ENCODE data around the gene STYXL1.

STYXL1 gene

DNA sequence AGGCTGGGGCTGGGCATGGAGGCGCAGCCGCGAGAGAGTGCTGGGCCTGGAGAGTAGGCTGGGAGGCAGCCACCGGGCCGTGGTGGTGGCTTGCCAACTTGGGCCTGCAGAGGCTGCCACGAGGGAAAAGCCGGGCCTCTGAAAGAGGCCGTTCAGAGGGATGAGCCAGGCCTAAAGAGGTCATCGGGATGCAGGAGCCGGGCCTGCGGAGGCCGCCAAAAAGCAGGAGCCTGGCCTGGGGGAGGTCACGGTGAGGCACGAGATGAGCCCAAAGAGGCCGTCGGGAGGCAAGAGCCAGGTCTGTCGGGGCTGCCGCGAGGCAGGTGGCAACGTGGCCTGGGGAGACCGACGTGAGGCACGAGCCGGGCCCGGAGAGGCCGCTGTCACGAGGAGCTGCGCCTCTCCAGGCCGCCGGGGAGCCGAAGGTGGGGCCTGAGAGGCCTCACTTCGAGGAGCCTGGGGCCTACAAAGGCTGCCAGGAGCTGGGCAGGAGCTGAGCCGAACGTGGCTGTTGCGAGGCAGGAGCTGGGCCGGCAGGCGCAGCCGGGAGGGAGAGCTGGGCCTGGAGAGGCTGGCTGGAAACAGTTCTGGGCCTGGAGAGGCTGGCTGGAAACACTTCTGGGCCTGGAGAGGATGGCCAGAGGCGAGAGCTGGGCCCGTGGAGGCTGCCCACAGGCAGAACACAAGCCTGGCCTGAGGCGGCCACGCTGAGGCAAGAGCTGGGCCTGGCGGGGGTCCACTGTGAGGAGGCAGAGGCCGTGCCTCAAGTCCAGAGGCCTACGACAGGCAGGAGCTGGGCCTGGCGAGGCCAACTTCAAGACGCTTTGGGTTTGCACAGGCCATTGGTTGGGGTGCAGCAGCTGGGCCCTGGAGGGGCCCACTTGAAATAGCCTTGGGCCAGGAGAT is 24.7 kb upstream of the STYXL1 start:
- no peak for TF ChIP-seq CTCF (IDR thresholded peaks at IDR 0.05; ENCODE audit: borderline replicate concordance, insufficient read depth, low read depth, low read length)
- no peak overlapping the region for H3K4me3 ChIP-seq (ENCODE audit: low read depth, low read length)

DNA sequence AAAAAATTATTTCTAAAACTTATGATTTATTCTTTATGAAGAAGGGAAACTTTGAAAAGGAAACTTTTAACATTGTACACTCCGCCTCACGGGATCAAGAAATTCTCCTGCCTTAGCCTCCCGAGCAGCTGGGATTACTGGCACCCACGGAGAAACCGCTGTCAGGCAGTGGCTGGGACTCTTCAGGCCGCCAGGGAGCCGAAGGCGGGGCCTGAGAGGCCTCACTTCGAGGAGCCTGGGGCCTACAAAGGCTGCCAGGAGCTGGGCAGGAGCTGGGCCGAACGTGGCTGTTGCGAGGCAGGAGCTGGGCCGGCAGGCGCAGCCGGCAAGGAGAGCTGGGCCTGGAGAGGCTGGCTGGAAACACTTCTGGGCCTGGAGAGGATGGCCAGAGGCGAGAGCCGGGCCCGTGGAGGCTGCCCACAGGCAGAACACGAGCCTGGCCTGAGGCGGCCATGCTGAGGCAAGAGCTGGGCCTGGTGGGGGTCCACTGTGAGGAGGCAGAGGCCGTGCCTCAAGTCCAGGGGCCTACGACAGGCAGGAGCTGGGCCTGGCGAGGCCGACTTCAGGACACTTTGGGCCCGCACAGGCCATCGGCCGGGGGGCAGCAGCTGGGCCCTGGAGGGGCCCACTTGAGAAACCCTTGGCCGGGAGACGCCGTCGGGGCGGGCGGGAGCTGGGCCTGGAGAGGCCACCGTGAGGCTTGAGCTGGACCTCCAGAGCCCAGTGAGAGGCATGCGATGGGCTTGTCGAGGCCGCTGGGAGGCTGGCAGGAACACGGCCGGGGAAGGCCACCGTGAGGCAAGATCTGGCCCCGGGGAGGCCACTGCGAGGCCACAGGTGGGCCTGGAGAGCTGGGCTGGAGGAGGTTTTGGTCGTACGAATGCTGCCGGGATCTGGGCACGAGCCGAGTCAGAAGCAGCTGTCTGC is 23.8 kb upstream of the STYXL1 start:
- TF ChIP-seq CTCF (IDR thresholded peaks at IDR 0.05; ENCODE audit: borderline replicate concordance, insufficient read depth, low read depth, low read length) = no peak
- no peak overlapping the region for H3K4me3 ChIP-seq (ENCODE audit: low read depth, low read length)

GRCh38 chr7:76069238-76069638 is 21.4 kb upstream of the STYXL1 start:
- no peak for TF ChIP-seq CTCF (IDR thresholded peaks at IDR 0.05; ENCODE audit: borderline replicate concordance, insufficient read depth, low read depth, low read length)

GRCh38 chr7:76066716-76067503 is 19.1 kb upstream of the STYXL1 start:
- no peak for TF ChIP-seq CTCF (IDR thresholded peaks at IDR 0.05; ENCODE audit: borderline replicate concordance, insufficient read depth, low read depth, low read length)
- H3K4me3 ChIP-seq (ENCODE audit: low read depth, low read length) = no peak overlapping the region

More at GRCh38 chr7:76069238-76069638, 21.4 kb upstream of the STYXL1 start:
- no peak overlapping the region for H3K4me3 ChIP-seq (ENCODE audit: low read depth, low read length)

DNA sequence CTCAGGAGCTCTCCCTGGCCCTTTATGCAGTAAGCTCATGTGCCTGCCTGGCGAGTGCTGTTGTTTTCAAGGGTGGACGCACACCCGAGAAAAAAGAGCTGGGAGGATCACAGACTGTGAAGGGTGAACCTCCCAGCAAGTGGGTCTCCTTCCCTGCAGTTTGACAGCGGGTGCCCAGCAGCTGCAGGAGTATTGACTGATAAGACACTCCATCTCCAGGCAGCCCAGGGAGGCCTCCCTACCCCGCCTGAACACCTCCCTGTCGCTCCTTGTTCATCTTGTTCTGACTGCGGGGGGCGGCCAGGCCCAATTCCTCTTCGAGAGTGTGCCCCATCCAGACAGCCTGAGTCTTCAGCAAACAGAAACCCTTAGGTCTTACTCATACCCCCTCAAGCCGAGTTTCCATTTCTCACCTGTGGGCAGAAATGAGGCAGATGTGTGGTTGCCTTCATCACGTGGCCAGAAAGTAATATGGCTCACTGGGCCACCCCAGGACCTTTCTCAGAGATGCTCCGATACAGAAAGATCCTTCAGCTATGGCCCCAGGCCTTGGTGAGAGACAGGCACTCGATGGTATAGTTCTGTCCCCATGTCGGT is 17.3 kb upstream of the STYXL1 start:
- H3K4me3 ChIP-seq (ENCODE audit: low read depth, low read length) = no peak overlapping the region
- no peak for TF ChIP-seq CTCF (IDR thresholded peaks at IDR 0.05; ENCODE audit: borderline replicate concordance, insufficient read depth, low read depth, low read length)

DNA sequence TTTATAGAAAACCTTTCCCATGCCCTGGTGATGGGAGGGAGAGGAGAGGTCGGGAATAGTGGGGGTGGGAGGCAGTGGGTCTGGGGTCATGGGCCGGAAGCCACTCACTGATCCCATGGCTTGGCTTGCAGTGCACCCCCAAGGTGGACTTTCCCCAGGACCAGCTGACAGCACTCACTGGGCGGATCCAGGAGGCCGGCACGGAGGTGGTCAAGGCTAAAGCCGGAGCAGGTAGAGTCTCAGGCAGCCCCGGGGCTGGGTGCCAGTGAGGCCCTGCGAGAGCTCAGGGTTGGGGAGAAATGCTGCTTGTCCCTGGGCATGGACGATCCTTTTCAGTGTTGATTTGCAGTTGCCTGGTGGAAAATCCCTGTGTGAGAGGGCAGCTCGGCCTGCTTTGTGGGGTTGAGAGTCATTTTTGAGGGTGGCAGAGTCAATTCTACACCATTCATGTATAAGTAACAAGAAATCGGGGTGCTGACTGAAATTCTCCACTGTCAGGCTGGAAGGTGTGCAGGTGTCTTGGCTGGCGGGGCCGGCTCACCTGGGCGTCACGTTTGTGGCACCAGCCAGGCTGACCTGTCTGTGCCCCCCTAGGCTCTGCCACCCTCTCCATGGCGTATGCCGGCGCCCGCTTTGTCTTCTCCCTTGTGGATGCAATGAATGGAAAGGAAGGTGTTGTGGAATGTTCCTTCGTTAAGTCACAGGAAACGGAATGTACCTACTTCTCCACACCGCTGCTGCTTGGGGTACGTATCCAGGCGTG is 16.6 kb upstream of the STYXL1 start:
- no peak for TF ChIP-seq CTCF (IDR thresholded peaks at IDR 0.05; ENCODE audit: borderline replicate concordance, insufficient read depth, low read depth, low read length)
- no peak overlapping the region for H3K4me3 ChIP-seq (ENCODE audit: low read depth, low read length)

Data from GM12875 (cell line).